Prostate gland (tissue), 2 donors: ENCODE data around the gene EPHB2. TPM values are rescaled to one million over a fixed set of nuclear protein-coding genes. Genes with fewer than 3 reads are reported as not detected.

Experiments
- DNase-seq: peaks from one replicate; pipeline ENCODE4 v3.0.0-alpha.2; 2019; ENCODE audit warnings: low spot score
- H3K27ac ChIP-seq, 2 donors: fragments of 200-600 bp; sonication (generic); 2 replicates each; pipeline ENCODE4 v1.5.1; 2017 to 2019
- H3K27me3 ChIP-seq: fragments of 200-600 bp; sonication (generic); replicated peaks from 2 replicates; pipeline ENCODE4 v1.5.1; 2019; ENCODE audit not compliant: insufficient read depth
- H3K36me3 ChIP-seq, 2 donors: fragments of 200-600 bp; sonication (generic); 1 replicate in 1 of 2; 2 replicates in 1 of 2; pipeline versions ENCODE4 v1.5.1 to v1.8.1; 2017 to 2019
- H3K4me1 ChIP-seq: fragments of 200-600 bp; sonication (generic); replicated peaks from 2 replicates; pipeline ENCODE4 v1.5.1; 2019
- H3K4me3 ChIP-seq, 2 donors: fragments of 200-600 bp; sonication (generic); 2 replicates each; pipeline ENCODE4 v1.5.1; 2017 to 2019
- H3K9me3 ChIP-seq: fragments of 200-600 bp; sonication (generic); 2 replicates; pipeline ENCODE4 v1.5.1; 2017
- CTCF ChIP-seq, 4 experiments: fragments of 200-600 bp in 2 of 4; fragments of 450-650 bp in 2 of 4; sonication (generic) in 2 of 4; IDR thresholded peaks; 1 replicate in 3 of 4; 2 replicates in 1 of 4; pipeline ENCODE4 v1.5.1; 2016 to 2019; ENCODE audit warnings: antibody characterized with exemption in 4 of 4, mild to moderate bottlenecking in 2 of 4, moderate library complexity in 2 of 4
- POLR2A ChIP-seq: fragments of 450-650 bp; IDR thresholded peaks from one replicate; pipeline ENCODE4 v1.6.1; 2016; ENCODE audit warnings: antibody characterized with exemption, mild to moderate bottlenecking
- POLR2AphosphoS5 ChIP-seq: sonication (generic); formaldehyde crosslinking; IDR thresholded peaks from one replicate; pipeline ENCODE4 v1.6.1; 2017; ENCODE audit warnings: antibody characterized with exemption
- WGBS: methylation state at CpG from one replicate; pipeline ENCODE4 v1.1.5; 2018; 5-methylcytosine and 5-hydroxymethylcytosine counted together
- intact Hi-C: fragments of 100-400 bp; cut with DNase I; formaldehyde crosslinking; loops from one replicate; pipeline ENCODE4 v1.14.2; 2022
- total RNA-seq, 2 donors: library from RNA; depleted of rRNA; stranded (reverse); fragments of >200 nt; gene quantifications; one replicate each; pipeline ENCODE4 v1.1.0, GENCODE V29; 2016

EPHB2 gene
- total RNA-seq, 2 donors from 2014 or later = 6.4 to 7.4 TPM

GRCh38 chr1:22776035-22776613 is 65.5 kb downstream of the EPHB2 start:
- Histone ChIP-seq H3K4me1 (peaks cover 7% of the 10 kb centered on the region), H3K36me3 (no peaks in the 10 kb centered on the region), H3K27ac (no peak overlapping the region), H3K9me3 (no peaks in the 10 kb centered on the region), H3K4me3 (no peak overlapping the region), H3K27me3 (no peaks in the 10 kb centered on the region)
- WGBS = 34% methylated on average over 10 of the region's 10 CpGs
- intact Hi-C loops = loop anchor here (10.0 kb wide), 1 partner anchor 71 kb away; no protein-coding TSS in a partner anchor
- TF ChIP-seq POLR2A = no peak
- no peak for TF ChIP-seq POLR2AphosphoS5
- no peak for TF ChIP-seq CTCF (IDR thresholded peaks at IDR 0.05)
- DNase-seq = no peak

- Histone ChIP-seq H3K4me1 (peaks cover 7% of the 10 kb centered on the region), H3K27ac (no peak overlapping the region), H3K27me3 (no peaks in the 10 kb centered on the region), H3K36me3 (no peaks in the 10 kb centered on the region), H3K9me3 (no peaks in the 10 kb centered on the region), H3K4me3 (no peak overlapping the region)
- no peak for DNase-seq
- WGBS = 63% methylated on average over 7 of the region's 7 CpGs
- intact Hi-C loops = loop anchor here (10.0 kb wide), 1 partner anchor 73 kb away; no protein-coding TSS in a partner anchor
- TF ChIP-seq POLR2AphosphoS5 (no peak), CTCF (IDR thresholded peaks at IDR 0.05) (no peak), POLR2A (no peak)
These were observed 66.9 kb downstream of the EPHB2 start for GRCh38 chr1:22777388-22778057.

GRCh38 chr1:22778408-22778807 is 67.8 kb downstream of the EPHB2 start:
- Histone ChIP-seq H3K4me1 (peaks cover 6% of the 10 kb centered on the region), H3K36me3 (no peaks in the 10 kb centered on the region), H3K27ac (peak overlapping the region; percentile 20 to 54), H3K9me3 (no peaks in the 10 kb centered on the region), H3K4me3 (no peak overlapping the region), H3K27me3 (no peaks in the 10 kb centered on the region)
- no peak for DNase-seq
- WGBS = 30% methylated on average over 2 of the region's 2 CpGs
- intact Hi-C loops = loop anchor here (10.0 kb wide), 1 partner anchor 74 kb away; no protein-coding TSS in a partner anchor
- TF ChIP-seq POLR2A = no peak
- TF ChIP-seq POLR2AphosphoS5 = no peak
- TF ChIP-seq CTCF (IDR thresholded peaks at IDR 0.05) = no peak

- no peak for DNase-seq
- H3K4me3 ChIP-seq = no peak overlapping the region
- H3K36me3 ChIP-seq = no peaks in the 10 kb centered on the region
- H3K4me1 ChIP-seq = peaks cover 2% of the 10 kb centered on the region
- TF ChIP-seq CTCF (IDR thresholded peaks at IDR 0.05) (no peak), POLR2AphosphoS5 (no peak)
- H3K27ac ChIP-seq = peak overlapping the region; percentile 20 to 54
- 10% methylated on average over 9 of the region's 9 CpGs for WGBS
- intact Hi-C loops = loop anchor here (10.0 kb wide), 1 partner anchor 74 kb away; no protein-coding TSS in a partner anchor
- H3K9me3 ChIP-seq = no peaks in the 10 kb centered on the region
- no peaks in the 10 kb centered on the region for H3K27me3 ChIP-seq
These were observed 68.4 kb downstream of the EPHB2 start for GRCh38 chr1:22778862-22779520.
